Right forelimb (tissue), 1 donor: ENCODE results near the gene PTPRG.

Experiments used
- DNase-seq: peaks from one replicate; pipeline ENCODE4 v3.0.0-alpha.2; 2018

The PTPRG gene

DNA sequence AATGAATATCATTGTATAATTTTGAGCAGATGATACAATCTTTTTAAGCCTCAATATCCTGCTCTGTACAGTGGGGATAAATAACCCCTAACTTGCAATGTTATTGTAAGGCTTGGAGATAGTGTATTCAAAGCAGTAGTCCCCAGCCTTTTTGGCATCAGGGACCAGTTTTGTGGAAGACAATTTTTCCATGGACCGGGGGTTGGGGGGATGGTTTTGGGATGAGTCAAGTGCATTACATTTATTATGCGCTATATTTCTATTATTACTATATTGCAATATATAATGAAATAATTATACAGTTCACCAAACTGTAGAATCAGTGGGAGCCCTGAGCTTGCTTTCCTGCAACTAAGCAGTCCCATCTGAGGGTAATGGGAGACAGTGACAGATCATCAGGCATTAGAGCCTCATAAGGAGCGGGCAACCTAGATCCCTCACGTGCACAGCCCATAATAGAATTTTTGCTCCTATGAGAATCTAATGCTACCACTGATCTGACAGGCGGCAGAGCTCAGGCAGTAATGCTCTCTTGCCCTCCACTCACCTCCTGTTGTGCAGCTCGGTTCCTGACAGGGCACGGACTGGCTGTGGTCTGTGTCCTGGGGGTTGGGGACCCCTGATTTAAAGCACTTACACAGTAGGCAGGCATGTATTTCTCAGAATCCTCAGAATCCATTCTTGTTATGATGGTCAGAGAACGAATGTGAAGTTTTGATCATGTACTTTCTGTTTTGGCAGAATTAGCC is 102.2 kb downstream of the PTPRG start:
- no peak for DNase-seq

- peak; percentile 60 for DNase-seq
Observed at GRCh38 chr3:61664105-61664482, 102.7 kb downstream of the PTPRG start.

- DNase-seq, result no peak
Observed at GRCh38 chr3:61665121-61665520, 103.8 kb downstream of the PTPRG start.

- no peak for DNase-seq
Observed at GRCh38 chr3:61665987-61666386, 104.6 kb downstream of the PTPRG start.

GRCh38 chr3:61666615-61667330 is 105.4 kb downstream of the PTPRG start:
- no peak for DNase-seq

DNA sequence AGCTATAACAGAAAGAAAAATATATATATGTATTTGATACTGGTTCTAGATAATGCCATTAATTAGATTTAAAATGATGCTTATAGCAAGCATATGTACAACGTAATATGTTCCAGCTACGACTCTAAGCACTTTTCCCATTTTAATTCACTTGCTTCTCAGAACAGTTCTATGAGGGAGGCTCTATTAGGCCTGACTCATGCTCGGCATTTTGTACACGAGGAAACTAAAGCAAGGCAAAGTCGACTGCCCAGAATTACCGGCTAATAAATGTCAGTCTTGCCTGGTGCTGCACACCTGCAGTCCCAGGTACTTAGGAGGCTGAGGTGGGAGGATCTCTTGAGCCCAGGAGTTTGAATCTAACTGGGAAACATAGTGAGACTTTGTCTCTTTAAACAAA is 106.0 kb downstream of the PTPRG start:
- DNase-seq, result no peak

DNA sequence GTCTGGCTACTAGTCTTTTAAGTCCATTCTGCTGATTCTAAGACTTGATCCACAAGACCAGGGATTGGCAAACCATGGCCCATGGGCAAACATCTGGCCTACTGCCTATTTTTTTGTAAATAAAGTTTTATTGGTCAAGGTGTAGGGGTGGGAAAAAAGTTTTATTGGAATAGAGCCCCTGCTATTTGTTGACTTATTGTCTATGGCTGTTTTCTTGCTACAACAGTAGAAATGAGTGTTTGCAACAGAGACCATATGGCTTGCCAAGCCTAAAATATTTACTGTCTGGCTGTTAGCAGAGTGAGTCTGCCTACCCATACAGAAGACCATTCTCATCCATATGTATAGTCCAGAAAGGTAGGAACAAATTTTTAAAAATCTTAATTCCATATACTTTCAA is 106.4 kb downstream of the PTPRG start:
- DNase-seq, result no peak

DNA sequence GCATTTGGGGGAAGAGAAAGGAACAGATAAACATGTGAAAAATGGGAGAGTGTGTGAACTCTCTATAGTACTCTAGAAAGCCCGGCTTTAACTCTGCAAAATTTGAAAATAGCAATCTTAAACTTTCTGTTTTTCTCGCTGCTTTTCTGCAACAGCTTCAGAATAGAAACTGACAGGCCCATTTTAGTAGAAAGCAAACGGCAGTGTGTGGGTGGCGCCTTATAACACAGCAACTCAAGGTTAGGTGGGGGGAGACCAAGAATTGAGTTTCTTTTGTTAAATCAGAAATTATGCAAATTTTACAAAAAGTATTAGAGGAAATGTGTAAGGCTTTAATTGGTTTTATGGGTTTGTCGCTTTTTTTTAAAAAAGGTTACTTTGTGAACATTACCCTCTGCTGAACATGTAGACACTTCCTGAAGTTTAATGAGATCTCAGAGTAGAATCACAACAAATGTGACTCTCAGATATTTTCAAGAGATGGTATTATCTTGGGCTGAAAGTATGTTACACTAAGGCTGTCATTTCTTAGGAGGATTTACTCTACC is 107.0 kb downstream of the PTPRG start:
- DNase-seq, result no peak

- no peak for DNase-seq
Observed at GRCh38 chr3:61669203-61669602, 107.8 kb downstream of the PTPRG start.

DNA sequence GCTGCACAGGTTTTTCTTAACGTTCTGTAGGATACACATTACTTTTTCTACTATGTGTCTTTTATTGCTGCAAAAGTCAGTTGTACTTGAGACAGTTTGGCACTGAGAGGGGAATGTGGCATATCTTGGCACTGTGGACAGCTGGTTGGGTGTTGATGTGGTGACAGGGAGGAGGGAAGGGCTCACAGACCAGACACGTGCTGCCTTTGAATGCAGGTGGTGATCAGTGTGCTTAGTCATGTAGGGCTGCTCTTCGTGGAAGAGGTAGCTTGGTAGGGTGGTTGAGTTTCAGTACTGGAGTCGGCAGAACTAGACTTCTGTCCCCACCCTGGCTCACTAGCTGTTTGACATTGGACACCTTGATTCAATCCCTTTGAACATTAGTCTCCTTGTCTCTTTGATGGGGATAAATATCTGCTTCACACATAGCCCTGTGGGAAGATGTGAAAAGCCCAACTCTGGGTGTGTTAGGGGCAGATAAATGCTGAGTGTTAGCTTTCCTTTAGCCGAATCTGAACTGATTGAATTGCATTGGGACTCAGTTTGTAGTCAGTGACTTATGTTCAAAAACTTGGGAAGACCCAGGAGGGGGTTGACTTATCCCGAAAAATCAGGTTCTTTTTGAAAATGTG is 108.4 kb downstream of the PTPRG start:
- no peak for DNase-seq

GRCh38 chr3:61673651-61674050 is 112.3 kb downstream of the PTPRG start:
- DNase-seq, result no peak

- DNase-seq, result no peak
Observed at GRCh38 chr3:61674596-61674995, 113.2 kb downstream of the PTPRG start.

GRCh38 chr3:61679026-61679425 is 117.7 kb downstream of the PTPRG start:
- no peak for DNase-seq

- no peak for DNase-seq
Observed at GRCh38 chr3:61680617-61681016, 119.2 kb downstream of the PTPRG start.

DNA sequence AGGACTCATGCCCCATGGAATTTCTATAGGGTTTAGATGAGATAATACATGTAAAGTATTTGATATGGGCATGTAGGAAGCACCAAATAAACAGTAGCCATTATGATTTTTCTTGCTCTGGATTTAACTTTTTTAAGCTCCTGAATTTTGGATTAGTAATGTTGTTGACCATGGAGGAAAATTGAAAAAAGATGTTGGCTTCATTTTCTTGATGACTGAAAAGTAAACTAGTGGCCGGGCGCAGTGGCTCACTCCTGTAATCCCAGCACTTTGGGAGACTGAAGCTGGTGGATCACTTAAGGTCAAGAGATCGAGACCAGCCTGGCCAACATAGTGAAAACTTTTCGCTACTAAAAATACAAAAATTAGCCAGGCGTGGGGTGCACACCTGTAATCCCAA is 120.3 kb downstream of the PTPRG start:
- DNase-seq, result no peak

GRCh38 chr3:61682671-61683548 is 121.5 kb downstream of the PTPRG start:
- no peak for DNase-seq

DNA sequence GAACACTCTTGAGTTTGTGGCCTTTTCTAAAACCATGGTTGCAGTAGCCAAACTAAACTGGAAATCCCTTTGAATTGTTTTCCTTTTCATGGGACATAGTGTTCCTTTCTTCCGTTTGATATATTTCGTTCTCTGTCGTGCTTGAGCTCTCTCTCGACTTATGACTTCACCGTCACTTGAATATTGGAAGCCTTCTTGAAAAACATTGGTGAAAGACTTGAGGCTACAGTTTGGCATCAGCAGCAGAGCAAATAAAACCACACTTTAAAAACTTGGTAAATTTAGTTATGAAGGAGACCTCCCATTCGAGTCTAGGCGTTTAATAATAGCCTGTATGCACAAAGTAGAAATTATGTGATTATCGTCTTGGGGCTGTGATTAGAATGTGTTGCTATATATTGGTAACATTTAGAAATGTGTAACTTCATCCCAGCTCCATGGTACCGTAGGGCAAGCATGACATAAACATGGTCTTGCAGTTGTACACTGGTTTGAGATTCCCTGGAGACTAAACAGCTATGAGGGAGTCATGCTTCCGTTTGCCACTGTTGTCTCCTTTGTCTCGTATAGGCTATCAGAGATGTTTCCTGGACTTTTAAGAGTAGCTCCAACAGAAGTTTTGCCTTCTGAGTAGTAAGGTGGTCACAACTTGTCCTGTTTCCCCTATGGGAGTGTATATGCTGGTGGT is 122.3 kb downstream of the PTPRG start:
- DNase-seq, result no peak

GRCh38 chr3:61684386-61684785 is 123.0 kb downstream of the PTPRG start:
- DNase-seq, result no peak

GRCh38 chr3:61685755-61686154 is 124.4 kb downstream of the PTPRG start:
- DNase-seq, result no peak

GRCh38 chr3:61686228-61686648 is 124.9 kb downstream of the PTPRG start:
- no peak for DNase-seq

DNA sequence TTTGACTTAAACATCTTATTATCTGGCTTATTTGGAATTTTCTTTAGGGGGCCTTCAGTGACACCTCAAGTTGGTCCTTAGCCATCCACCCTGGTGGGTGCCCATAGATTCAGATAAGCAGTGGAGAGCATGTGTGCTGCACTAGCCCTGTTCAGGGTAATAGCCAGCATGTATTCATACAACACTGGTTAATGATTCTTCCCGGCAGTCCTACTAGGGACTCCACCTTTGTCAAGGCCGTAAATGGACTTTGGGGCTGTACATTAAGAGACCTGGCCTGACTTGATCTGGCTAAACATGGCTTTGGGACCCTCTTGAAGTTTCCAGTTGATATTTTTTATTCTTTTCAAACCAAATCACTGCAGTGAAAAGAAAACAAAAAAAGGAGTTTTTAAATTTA is 125.8 kb downstream of the PTPRG start:
- DNase-seq, result no peak

DNA sequence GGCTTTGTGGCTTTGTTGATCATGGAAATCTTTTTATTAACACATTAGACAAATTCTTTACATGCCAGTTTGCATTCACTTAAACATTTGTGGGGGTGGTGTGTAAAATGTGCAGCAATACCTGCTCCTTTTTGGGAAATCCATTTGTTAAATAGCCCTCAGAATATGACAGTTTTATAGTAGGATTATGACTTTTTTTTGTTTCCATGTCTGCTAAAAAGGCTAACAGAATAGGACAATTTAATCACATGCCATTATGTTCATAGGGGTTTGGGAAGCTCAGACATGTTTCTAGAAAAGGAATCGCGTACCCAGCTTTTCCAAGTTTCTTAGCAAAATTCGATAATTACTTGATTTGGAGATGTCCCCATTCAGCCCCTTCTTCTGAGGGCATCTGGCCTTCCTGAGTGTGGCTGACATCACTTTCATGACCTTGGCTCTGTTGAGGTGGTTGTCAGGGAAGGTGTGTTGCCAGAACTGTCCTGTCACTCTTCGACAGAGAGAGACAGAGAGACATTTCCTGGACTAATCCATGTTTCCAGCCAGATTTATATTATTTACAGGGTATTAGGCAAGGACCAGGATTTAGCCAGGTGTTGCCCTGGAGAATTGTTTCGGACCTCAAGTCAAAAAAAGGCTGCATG is 126.4 kb downstream of the PTPRG start:
- DNase-seq, result no peak
